NCI-H460 (cell line): ENCODE results near the gene COG4. TPM values are rescaled to one million over a fixed set of nuclear protein-coding genes. Genes with fewer than 3 reads are reported as not detected.

Experiments used
- DNase-seq: peaks from one replicate; pipeline ENCODE4 v3.0.0-alpha.2; 2016; ENCODE audit warnings: low read depth; ENCODE audit errors: extremely low read depth
- small RNA-seq, 2 experiments: library from RNA; depleted of rRNA; stranded (forward); fragments of <200 nt; gene quantifications; one replicate each; pipeline ENCODE3, GENCODE V24; 2014
- total RNA-seq: library from RNA; depleted of rRNA; stranded (reverse); fragments of >200 nt; shearing (Covaris generic); gene quantifications from 2 replicates; pipeline ENCODE4 v1.2.3, GENCODE V29; 2014; rRNA removed

Gene COG4
- total RNA-seq, 1 experiment from 2014 or later, result 24.3 TPM

DNA sequence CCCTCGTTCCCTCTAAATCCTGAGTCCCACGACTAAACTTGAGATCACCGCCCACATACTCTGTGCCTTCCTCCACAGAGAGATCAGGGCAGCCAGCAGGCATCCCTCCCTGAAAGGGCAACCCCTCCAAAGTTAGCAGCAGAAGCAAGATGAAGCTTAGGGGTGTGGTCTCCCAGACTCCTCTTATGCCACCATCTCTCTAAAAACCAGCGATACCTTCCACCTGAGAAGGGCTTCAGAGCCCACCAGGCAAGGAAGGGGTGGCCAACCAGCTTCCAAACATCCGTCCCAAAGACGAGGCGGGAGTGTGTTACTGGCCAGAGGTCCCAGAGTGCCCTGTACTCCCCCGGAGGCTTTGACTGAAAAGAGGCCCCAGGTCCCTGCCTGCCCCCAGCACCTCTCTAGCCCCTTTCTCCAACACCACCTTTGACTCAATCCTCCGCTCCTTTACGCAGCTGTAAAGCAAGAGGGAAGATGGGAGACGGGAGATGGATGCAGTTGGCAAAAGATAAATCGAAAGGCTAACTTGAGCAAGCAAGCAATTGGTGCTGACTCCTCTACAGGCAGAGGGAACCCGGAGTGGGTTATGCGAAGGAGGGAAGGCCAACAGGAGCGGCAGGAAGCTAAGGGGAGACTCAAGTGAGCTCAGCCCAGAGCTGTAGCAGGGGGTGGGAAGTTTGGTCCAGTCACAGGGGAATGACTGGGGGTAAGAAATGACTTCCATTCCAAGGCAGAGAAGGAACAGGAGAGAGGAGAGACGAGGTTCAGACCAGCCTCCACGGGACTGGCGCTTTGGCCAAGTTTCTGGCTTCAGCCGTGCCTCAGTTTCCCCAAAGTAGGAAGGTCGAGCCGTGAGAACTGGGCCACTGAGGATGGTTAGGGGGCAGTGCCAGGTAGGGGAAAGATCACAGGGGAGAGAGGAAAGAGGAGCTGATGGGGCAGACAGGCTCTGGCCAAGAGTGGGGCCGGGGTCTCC, 85.5 kb downstream of the COG4 start:
- no peak for DNase-seq

DNA sequence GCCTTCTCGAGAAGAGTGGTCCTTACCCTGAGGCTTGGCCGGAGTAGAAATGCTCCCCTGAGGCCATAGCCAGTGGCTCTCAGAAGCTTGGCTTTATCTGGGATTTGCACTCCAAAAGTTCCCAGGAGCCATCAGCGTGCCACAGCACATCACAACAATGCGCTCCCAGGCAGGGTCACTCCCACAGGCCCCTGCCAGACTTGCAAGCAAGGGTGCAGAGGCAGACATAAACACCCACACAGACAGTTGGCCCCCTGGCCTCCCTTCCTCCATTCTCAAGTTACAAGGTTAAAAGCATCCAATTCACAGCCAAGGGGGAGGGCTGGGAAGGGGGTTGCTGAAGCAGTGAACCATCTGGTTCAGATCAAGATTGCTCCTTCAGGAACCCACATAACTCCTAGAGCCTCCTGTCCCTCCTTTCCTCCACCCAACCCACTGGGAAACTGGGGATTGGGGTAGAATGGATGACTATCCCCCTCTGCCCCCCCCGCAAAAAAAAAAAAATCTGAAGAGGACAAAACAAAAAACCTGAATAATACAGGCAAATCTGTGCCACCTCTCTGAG, 86.3 kb downstream of the COG4 start:
- DNase-seq, result no peak

DNA sequence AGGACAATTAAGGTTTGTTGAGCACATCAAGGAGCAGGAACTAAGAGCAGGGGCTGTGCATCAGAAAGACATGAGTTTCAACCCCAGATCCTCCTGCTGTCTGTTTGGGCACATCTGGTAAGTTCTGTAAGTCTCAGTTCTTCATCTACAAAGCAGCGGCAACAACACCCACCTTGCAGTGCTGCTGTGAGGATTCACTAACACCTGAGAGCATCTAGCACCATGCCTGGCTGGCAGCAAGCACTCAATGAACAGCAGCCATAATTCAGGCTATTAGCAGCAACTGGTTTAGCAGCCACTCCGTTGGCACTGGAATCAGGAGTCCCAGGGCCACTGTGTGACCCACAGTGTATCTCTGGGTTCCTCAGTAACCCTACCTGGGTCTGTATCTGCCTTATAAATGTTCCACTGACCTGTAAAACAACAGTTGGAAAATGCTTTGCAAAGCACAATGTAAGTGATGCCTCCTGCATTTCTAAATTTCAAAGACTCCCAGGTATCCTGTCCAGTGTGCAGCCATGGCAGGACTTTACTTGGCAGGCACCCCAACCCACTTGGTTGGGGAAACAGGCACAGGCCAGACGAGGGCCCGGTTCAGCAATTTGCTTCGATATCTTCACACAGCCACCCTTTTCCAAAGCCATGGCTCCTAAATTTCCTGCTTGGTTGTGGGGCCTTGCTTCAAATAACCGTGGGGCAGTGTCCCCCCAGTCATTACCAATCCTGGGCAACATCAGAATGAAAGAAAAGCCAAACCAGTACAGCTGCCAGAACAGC, 88.7 kb downstream of the COG4 start:
- no peak for DNase-seq

DNA sequence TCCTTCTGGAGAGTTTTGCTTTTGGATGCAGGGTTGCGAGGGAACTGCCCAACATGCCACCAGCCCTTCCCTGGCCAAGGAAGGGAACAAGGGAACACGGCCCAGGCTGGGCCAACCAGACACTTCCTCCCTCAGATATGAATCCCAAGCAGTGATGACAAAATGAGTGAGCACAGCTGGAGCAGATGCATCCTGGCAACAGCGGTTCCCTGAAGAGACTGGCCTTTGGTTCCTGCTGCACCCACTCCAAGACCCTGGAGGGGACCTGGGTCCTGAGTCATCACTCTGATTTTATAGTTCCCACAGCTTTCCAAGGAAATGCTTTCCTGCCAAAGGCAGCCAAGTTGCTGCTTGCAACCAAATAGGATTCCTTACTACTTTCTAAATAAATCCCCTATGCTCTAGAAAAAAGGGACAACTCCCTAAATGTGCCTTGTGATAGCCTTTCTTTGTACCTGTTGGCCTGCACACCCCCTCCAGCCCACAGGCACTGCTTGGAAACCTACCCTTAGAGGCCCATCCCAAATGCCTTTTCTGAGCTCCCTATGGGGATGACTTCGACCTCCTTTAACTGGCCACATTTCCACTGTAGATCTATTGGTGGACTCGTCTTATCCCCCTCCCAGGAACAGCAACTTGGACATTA, 89.8 kb downstream of the COG4 start:
- no peak for DNase-seq

DNA sequence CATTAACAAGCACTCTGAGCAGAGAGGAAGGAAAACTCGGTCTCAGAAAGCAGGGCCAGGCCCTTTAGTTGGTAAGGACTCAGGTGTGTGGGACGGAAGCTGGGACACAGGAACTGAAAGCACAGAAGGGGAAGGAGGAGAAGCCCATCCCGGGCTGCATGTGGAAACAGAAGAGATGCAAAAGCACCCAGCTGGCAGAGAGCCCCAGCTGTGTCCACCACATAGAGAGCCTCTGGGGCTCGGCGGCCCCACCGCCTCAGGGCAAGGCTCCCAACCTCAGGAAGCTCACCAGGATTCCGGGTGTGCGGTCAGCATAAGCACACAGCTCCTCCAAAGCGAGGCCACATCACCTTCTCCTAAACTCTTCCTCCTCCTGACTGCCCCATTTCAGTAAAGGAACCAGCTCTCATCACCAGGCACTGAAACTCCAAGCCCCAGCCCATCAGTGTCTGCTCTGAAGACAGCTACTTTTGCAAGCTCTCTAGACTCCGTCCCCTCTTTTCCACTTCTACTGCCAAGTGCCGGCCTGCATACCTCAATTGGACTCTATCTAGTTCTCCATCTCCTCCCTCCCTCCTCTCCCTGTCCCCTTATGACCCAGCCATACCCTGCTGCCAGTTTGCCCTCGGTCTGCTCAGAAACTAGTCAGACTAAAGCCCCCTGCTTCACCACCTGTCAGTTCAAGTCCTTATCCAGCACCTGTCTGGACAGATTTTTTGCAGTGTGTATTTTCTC, 90.5 kb downstream of the COG4 start:
- DNase-seq, result no peak

DNA sequence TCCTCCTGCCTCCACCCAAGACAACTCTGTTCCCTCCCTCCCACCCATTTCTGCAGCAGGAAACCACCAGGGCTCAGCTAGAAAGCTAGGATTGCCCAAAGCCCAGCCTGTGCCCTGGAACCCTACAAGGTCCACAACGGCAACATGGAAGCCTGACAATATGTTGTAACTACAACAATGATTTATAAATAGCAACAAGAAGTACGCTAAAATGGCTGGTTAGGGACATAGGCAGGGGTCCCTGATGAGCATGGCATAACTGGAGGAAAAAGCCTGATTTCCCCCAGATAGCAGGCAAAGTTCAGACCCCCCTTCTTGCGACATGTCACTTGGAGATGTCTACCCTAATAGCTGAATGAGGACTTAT, 91.0 kb downstream of the COG4 start:
- no peak for DNase-seq

DNA sequence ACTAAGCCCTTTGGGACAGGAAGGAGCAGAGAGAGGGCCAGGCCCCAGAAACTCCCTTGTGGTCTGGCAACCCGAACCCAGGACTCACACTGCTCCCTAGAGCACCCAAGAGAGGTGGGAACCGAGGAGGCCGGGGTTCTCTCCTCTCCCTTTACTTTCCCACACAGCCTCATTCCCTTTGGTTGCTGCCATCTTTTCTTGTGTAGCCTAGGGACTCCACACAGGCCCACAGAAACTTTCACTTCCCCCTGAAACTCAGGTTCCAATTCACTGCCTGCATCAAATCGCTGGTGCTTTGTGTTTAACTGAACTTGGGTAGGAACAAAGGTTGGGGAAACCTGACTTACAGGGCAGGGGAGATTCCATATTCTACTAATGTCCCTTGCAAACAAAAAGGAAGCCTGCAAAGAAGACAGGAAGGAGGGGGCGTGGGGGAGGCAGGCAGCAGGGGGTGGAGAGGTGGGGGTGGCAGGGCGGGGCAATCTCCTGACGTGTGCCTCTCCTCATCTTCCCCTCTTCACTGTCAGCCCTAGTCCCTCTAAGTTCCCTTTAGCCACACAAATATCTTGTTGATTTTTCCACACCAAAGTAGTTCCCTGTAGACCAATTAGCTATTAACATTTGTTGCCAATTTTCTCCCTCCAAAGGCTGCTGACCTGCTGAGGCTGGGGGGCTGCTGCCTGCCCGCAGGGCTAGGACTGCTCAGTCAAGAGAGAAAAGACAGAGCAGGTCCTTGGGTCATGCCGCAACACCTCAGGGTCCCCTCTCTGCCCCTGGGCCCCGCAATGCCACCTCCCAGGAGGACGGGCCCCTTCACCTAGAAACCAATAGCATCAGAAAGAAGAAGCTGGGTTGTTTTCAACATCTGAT, 92.5 kb downstream of the COG4 start:
- DNase-seq, result no peak

Small RNA genes lying within 50 kb of the gene (small RNA-seq; reads per million reads assigned to genes)
- gene RNU6-23P (0.10 to 2.1 reads per million in 2 experiments), gene RPS27P26 (0 reads per million in 2 experiments), gene SNORD111 (61.6 to 139 reads per million in 2 experiments), gene SNORD111B (8.7 to 40.0 reads per million in 2 experiments)

Other genes starting within 250 kb of the COG4 start
- gene AARS1, start 234.0 kb downstream of the COG4 start, total RNA-seq, result 130 and 168 TPM in 2 replicates
- 33.3 and 41.2 TPM in 2 replicates for gene DDX19B, start 224.4 kb downstream of the COG4 start, total RNA-seq
- 25.5 and 28.8 TPM in 2 replicates for gene DDX19A, start 176.7 kb downstream of the COG4 start, total RNA-seq
- gene ST3GAL2, start 84.5 kb downstream of the COG4 start, total RNA-seq, result 10.6 and 11.6 TPM in 2 replicates
- gene FCSK, start 69.0 kb downstream of the COG4 start, total RNA-seq, result 6.0 and 9.2 TPM in 2 replicates
- gene SF3B3, start 262 bp upstream of the COG4 start, total RNA-seq, result 159 and 190 TPM in 2 replicates
- gene IL34, start 123.0 kb upstream of the COG4 start, total RNA-seq, result not detected in 2 replicates
- gene MTSS2, start 162.5 kb upstream of the COG4 start, total RNA-seq, result 9.2 and 15.8 TPM in 2 replicates